Natural killer cell (primary cell): ENCODE results near the gene NECTIN1. TPM values are rescaled to one million over a fixed set of nuclear protein-coding genes. Genes with fewer than 3 reads are reported as not detected.

Source experiments
- ATAC-seq, 3 donors: fragments of 150-1000 bp in 2 of 3; fragments of 200-7000 bp in 1 of 3; cut with Tn5 transposase; 1 replicate in 1 of 3; 2 replicates in 2 of 3; pipeline ENCODE4 v1.10.0; 2021; ENCODE audit warnings: mild to moderate bottlenecking in 2 of 3, moderate library complexity in 2 of 3
- DNase-seq, 2 donors: peaks; one replicate each; pipeline versions ENCODE4 v3.0.0 to v3.0.0-alpha.2; 2013 to 2021; ENCODE audit warnings: mixed read lengths in 1 of 2
- H3K27ac ChIP-seq: one replicate; pipeline ENCODE4 v1.5.1; 2013; ENCODE audit warnings: mild to moderate bottlenecking, low read length
- H3K27me3 ChIP-seq: one replicate; pipeline ENCODE4 v1.6.1; 2013; ENCODE audit warnings: low read length; ENCODE audit not compliant: control insufficient read depth, insufficient read depth
- H3K36me3 ChIP-seq: one replicate; pipeline ENCODE4 v1.6.1; 2013; ENCODE audit warnings: low read length; ENCODE audit not compliant: control insufficient read depth, insufficient read depth
- H3K4me1 ChIP-seq: one replicate; pipeline ENCODE4 v1.6.1; 2013; ENCODE audit warnings: low read length; ENCODE audit not compliant: control insufficient read depth, insufficient read depth
- H3K4me3 ChIP-seq: one replicate; pipeline ENCODE4 v1.5.1; 2013; ENCODE audit warnings: low read length
- H3K9me3 ChIP-seq: one replicate; pipeline ENCODE4 v1.6.1; 2013; ENCODE audit warnings: low read length; ENCODE audit not compliant: control insufficient read depth, insufficient read depth
- H3K27ac Mint-ChIP-seq, 2 donors: one replicate each; pipeline ENCODE4 v1.8.0; 2022; ENCODE audit warnings: mild to moderate bottlenecking in 2 of 2, mixed read lengths in 2 of 2, moderate library complexity in 1 of 2
- H3K27me3 Mint-ChIP-seq, 2 donors: one replicate each; pipeline ENCODE4 v1.8.0; 2022; ENCODE audit warnings: low read depth in 2 of 2, mixed read lengths in 2 of 2
- H3K36me3 Mint-ChIP-seq: one replicate; pipeline ENCODE4 v1.8.0; 2022; ENCODE audit warnings: mixed read lengths
- H3K4me1 Mint-ChIP-seq, 2 donors: one replicate each; pipeline ENCODE4 v1.8.0; 2022; ENCODE audit warnings: mixed read lengths in 2 of 2
- H3K4me3 Mint-ChIP-seq: one replicate; pipeline ENCODE4 v1.8.0; 2022; ENCODE audit warnings: mild to moderate bottlenecking, moderate library complexity, mixed read lengths
- H3K9me3 Mint-ChIP-seq, 2 donors: one replicate each; pipeline ENCODE4 v1.8.0; 2022; ENCODE audit warnings: mixed read lengths in 2 of 2
- WGBS: methylation state at CpG from one replicate; pipeline ENCODE4 v1.1.7; 2013; ENCODE audit warnings: missing lambda C conversion rate; ENCODE audit not compliant: insufficient coverage; 5-methylcytosine and 5-hydroxymethylcytosine counted together
- intact Hi-C: fragments of 100-400 bp; cut with micrococcal nuclease; formaldehyde crosslinking; loops from one replicate; pipeline ENCODE4 v1.14.2; 2022
- total RNA-seq, 4 donors: library from RNA; stranded (reverse); fragments of 120-200 nt in 1 of 4; gene quantifications; one replicate each; pipeline versions ENCODE4 v1.2.3 to v1.2.4, GENCODE V29; 2013 to 2022
- TF ChIP-seq, protein P1 (sequence below): fragments of 200-600 bp; IDR thresholded peaks from one replicate; pipeline ENCODE4 v1.8.0; 2022; ENCODE audit warnings: antibody characterized with exemption

The NECTIN1 gene
- total RNA-seq, 3 donors from 2014 or later (not counting 1 experiment from before 2014, with no cell fraction given): 5.8 to 18.8 (median 7.8) TPM

GRCh38 chr11:119671561-119672015, 57.4 kb downstream of the NECTIN1 start:
- 92% methylated on average over 12 of the region's 12 CpGs for WGBS
- Histone ChIP-seq H3K4me1 (peaks cover 26% of the 10 kb centered on the region), H3K27me3 (peaks cover 3% of the 10 kb centered on the region), H3K36me3 (no peaks in the 10 kb centered on the region), H3K27ac (no peak overlapping the region), H3K4me3 (no peak overlapping the region), H3K9me3 (no peaks in the 10 kb centered on the region)
- no peak for ATAC-seq
- Mint-ChIP-seq H3K36me3 (no peaks in the 10 kb centered on the region), H3K4me1 (peaks cover 14 to 16% of the 10 kb centered on the region in 2 donors), H3K4me3 (no peak overlapping the region), H3K27me3 (peaks cover 25 to 49% of the 10 kb centered on the region in 2 donors), H3K27ac (no peak overlapping the region), H3K9me3 (no peaks in the 10 kb centered on the region)
- DNase-seq: no peak
- intact Hi-C loops: no loop called here
- TF ChIP-seq, protein P1, sequence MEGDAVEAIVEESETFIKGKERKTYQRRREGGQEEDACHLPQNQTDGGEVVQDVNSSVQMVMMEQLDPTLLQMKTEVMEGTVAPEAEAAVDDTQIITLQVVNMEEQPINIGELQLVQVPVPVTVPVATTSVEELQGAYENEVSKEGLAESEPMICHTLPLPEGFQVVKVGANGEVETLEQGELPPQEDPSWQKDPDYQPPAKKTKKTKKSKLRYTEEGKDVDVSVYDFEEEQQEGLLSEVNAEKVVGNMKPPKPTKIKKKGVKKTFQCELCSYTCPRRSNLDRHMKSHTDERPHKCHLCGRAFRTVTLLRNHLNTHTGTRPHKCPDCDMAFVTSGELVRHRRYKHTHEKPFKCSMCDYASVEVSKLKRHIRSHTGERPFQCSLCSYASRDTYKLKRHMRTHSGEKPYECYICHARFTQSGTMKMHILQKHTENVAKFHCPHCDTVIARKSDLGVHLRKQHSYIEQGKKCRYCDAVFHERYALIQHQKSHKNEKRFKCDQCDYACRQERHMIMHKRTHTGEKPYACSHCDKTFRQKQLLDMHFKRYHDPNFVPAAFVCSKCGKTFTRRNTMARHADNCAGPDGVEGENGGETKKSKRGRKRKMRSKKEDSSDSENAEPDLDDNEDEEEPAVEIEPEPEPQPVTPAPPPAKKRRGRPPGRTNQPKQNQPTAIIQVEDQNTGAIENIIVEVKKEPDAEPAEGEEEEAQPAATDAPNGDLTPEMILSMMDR: no peak

- Mint-ChIP-seq H3K27me3 (peaks cover 21 to 47% of the 10 kb centered on the region in 2 donors), H3K27ac (no peak overlapping the region)
Observed at GRCh38 chr11:119671051-119671450, 57.9 kb downstream of the NECTIN1 start.

GRCh38 chr11:119669487-119669886, 59.5 kb downstream of the NECTIN1 start:
- Histone ChIP-seq H3K4me1 (peaks cover 21% of the 10 kb centered on the region), H3K27ac (no peak overlapping the region), H3K27me3 (peaks cover 2% of the 10 kb centered on the region), H3K36me3 (no peaks in the 10 kb centered on the region), H3K4me3 (no peak overlapping the region), H3K9me3 (no peaks in the 10 kb centered on the region)
- intact Hi-C loops: no loop called here
- no peak overlapping the region for H3K4me3 Mint-ChIP-seq
- H3K36me3 Mint-ChIP-seq: no peaks in the 10 kb centered on the region
- TF ChIP-seq, protein P1: no peak
- no peaks in the 10 kb centered on the region for H3K9me3 Mint-ChIP-seq
- DNase-seq: no peak
- peaks cover 9 to 11% of the 10 kb centered on the region in 2 donors for H3K4me1 Mint-ChIP-seq
- no peak overlapping the region for H3K27ac Mint-ChIP-seq
- no peak for ATAC-seq
- peaks cover 17 to 43% of the 10 kb centered on the region in 2 donors for H3K27me3 Mint-ChIP-seq
- 85% methylated on average over 5 of the region's 5 CpGs for WGBS

More at GRCh38 chr11:119671051-119671450, 57.9 kb downstream of the NECTIN1 start:
- no peaks in the 10 kb centered on the region for H3K36me3 Mint-ChIP-seq
- H3K27me3 ChIP-seq: peaks cover 3% of the 10 kb centered on the region
- H3K4me3 Mint-ChIP-seq: no peak overlapping the region
- no peak overlapping the region for H3K27ac ChIP-seq
- ATAC-seq (no peak), DNase-seq (no peak)
- intact Hi-C loops: no loop called here
- H3K9me3 ChIP-seq: no peaks in the 10 kb centered on the region
- H3K4me1 Mint-ChIP-seq: peaks cover 14 to 16% of the 10 kb centered on the region in 2 donors
- TF ChIP-seq, protein P1: no peak
- H3K4me3 ChIP-seq: no peak overlapping the region
- 61% methylated on average over 3 of the region's 5 CpGs for WGBS
- H3K4me1 ChIP-seq: peaks cover 26% of the 10 kb centered on the region
- no peaks in the 10 kb centered on the region for H3K36me3 ChIP-seq
- H3K9me3 Mint-ChIP-seq: no peaks in the 10 kb centered on the region

GRCh38 chr11:119668676-119669075, 60.3 kb downstream of the NECTIN1 start:
- DNase-seq: no peak
- H3K4me3 ChIP-seq: no peak overlapping the region
- 100% methylated on average over 1 of the region's 1 CpG for WGBS
- H3K27ac ChIP-seq: no peak overlapping the region
- no peaks in the 10 kb centered on the region for H3K9me3 Mint-ChIP-seq
- H3K4me3 Mint-ChIP-seq: no peak overlapping the region
- ATAC-seq: no peak
- intact Hi-C loops: no loop called here
- peaks cover 13% of the 10 kb centered on the region for H3K4me1 ChIP-seq
- no peaks in the 10 kb centered on the region for H3K36me3 ChIP-seq
- no peaks in the 10 kb centered on the region for H3K36me3 Mint-ChIP-seq
- TF ChIP-seq, protein P1: no peak
- no peaks in the 10 kb centered on the region for H3K9me3 ChIP-seq
- peaks cover 9 to 35% of the 10 kb centered on the region in 2 donors for H3K27me3 Mint-ChIP-seq
- no peaks in the 10 kb centered on the region for H3K27me3 ChIP-seq
- no peak overlapping the region for H3K27ac Mint-ChIP-seq
- H3K4me1 Mint-ChIP-seq: peaks cover under 1 to 3% of the 10 kb centered on the region in 2 donors
